ENCODE results near the gene GNG7.
A peak's percentile ranks its signal among the peaks of the same experiment; 100 is the strongest.
"Not testable (repeated sequence)": the region's sequence is repeated elsewhere in the genome, so short reads cannot be mapped to it uniquely, and the experiment has no call there.

GNG7 gene

DNA sequence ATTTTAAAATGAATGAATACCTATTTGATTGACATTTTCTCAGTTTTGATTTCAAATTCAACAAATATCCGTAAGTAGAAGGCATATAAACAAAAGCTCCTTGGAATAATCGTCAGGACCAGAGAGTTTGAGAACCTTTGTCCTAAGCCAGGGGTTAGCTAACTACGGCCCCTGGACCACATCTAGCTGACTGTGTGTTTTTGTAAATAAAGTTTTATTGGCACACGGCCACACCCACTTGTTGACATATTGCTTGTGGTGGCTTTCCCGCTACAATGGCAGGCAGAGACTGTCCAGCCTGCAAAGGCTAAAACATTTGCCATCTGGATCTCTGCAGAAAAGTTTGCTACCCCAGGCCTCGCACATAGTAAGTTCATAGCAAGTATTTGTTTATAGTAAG is 83.4 kb downstream of the GNG7 start:
- no peak for DNase-seq (ENCODE audit: low read depth)

DNA sequence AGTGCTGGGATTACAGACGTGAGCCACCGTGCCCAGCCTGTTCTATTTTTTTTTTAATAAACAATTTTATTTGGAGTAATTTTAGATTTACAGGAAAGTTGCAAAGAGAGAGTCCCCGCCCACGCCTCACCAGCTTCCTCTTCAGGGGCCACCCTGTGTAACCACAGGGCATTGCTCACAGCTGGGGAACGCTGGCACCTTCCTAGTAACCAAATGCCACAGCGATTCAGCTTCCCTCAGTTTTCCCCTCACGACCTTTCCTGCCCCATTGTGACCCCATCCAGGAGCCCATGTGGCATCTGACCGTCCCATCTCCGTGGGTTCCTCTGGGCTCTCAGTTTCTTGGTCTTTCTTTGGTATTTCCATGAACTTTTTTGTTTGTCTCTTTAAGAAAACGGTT is 83.9 kb downstream of the GNG7 start:
- DNase-seq (ENCODE audit: low read depth) = peak; percentile 67

DNA sequence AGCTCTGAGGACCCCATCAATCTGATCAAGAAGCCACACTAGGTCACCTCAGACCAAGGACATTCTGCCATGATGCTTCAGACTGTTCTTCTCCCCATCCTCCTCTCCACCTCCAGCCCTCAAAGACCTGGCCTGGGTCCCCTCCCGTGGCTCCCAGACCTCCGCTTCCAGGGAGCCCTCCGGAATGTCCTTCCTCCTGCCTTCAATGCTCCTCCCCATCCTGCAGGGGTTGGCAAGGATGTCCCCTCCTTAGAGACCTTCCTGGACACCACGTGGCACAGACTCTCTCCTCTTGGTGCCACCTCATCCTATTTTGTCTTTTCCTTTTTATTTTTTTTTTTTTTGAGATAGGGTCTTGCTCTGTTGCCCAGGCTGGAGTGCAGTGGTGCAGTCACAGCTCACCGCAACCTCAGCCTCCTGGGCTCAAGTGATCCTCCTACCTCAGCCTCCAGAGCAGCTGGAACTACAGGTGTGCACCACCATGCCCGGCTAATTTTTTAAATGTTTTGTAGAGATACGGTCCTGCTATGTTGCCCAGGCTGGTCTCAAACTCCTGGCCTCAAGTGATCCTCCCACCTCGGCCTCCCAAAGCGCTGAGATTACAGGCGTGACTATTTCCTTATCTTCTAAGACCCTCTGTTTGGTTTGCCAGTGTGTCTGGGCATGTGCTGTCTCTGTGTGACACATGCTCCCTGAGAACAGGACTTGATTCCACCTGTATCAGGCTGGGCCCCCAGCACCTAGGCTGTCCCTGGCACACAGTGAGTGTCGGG is 84.9 kb downstream of the GNG7 start:
- no peak for DNase-seq (ENCODE audit: low read depth)

DNA sequence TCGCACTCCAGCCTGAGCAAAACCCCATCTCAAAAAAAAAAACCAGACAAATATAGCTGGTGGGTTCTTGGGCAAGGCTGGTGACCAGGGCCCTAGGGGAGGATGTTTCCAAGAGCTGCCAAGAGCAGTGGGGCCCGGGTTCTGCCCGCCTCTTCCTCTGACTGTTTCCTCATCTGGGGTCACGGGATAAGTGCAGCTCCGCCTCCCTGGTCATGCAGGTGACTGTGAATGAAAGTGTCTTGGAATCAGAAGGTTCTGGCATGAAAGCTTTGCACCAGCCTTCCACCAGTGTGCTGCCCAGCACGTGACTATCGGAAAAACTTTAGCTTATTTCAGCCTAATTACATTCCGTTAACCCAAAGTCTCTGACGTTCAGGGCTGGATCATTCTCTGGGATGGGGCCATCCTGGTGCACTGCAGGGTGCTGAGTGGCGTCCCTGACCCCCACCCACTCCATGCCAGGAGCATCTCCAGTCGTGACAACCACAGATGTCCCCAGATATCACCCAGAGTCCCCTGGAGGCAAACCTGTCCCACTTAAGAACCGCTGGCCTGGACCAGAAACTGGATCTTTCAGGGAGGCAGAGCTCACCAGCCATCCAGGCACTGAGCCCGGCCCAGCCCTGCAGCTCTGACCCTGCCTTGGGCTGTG is 85.6 kb downstream of the GNG7 start:
- DNase-seq (ENCODE audit: low read depth) = no peak

DNA sequence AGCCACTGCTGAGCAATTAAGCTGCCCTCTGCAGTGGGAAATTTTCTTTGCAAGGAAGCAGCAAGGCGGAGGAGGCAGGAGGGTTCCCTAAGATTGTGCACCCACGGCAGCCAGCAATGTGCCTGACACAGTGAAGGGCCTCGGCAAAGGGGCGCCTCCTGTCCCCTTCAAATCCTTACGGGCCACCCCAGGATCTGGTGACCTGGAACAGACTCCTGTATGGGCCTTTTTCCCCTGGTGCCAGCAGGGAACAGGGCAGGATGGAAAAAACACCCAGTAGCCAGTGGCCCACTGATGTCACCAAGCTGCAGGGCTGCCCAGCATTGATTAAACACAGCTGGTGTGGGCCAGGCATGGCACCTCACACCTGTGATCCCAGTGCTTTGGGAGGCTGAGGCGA is 86.7 kb downstream of the GNG7 start:
- DNase-seq (ENCODE audit: low read depth) = no peak

DNA sequence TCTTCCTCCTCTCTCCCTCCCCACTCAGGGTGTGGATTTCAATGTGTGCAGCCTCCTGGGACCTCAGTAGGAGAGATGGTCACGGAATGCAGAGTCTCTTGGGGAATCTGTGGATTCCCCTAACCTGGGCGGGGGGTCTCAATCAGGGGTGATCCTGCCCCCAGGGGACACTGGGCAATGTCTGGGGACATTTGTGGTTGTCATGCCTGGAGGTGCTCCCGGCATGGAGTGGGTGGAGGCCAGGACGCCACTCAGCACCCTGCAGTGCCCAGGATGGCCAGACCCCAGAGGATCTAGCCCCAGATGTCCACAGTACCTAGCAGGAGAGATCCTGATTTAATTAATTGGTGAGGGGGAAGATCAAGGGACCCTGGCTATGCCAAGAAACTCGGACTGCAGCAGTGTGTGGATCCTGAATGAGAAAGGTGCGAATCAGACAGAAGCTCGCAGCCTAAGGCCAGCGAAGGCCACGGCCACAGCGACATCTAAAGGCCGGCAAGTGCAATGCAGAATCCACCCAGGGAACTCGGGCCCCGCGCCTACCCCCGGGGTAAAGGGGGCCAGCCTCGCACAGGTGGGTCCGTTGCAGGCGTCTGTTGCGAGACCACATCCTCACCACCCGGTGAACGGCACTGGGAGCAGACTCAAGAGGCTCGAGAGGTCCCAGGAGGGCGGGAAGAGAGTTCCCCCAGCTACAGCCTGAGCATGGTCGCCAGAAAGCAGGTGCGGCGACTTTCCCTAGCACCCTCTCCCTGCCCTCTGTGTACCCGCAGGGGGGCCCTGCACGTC is 88.8 kb downstream of the GNG7 start:
- DNase-seq (ENCODE audit: low read depth) = peak; percentile 59

DNA sequence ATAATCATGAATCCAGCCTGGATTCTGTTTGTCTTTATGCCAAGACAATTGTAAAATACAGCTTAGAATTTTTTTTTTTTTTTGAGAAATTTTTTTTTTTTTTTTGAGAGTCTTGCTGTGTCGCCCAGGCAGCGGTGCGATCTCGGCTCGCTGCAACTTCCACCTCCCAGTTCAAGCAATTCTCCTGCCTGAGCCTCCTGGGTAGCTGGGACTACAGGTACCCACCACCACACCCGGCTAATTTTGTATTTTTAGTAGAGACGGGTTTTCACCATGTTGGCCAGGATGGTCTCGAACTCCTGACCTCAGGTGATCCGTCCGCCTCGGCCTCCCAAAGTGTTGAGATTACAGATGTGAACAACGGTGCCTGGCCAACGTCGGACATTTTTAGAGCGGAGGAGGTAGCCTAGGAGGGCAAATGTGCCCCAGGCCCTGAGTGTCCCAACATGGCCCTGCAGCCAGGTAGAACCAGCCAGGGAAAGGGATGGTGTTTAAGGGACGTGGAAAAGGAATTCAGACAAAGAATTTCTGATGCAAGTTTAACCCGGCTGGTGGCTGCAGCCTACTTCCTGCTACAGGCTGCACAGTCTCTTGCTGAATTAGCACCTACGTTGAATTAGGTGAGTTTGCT is 89.8 kb downstream of the GNG7 start:
- no peak for DNase-seq (ENCODE audit: low read depth)

DNA sequence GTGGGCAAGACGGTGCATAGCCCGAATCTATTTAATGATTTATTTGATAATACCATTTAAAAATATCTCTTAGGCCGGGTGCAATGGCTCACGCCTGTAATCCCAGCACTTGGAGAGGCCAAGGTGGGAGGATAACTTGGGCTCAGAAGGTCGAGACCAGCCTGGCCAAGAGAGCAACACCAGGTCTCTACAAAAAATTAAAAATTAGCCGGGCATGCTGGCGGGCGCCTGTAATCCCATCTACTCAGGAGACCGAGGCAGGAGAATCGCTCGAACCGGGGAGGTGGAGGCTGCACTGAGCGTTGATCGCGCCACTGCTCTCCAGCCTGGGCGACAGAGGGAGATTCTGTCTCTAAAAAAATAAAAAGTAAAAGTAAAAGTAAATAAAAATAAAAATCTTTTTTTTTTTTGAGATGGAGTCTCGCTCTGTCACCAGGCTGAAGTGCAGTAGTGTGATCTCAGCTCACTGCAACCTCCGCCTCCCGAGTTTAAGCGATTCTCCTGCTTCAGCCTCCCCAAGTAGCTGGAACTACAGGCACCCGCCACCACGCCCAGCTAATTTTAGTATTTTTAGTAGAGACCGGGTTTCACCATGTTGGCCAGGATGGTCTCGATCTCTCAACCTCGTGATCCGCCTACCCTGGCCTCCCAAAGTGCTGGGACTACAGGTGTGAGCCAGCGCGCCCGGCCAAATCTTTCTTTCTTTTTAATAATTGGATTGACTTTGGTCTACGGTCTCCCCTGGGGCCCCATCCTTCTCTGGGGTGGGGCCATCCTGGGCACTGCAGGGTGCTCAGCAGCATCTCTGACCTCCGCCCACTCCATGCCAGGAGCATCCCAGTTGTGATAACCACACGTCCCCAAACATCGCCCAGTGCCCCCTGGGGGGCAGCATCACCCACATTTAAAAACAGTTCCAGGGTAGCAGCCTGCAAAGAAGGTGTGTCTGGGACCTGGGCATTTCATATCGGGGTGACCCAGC is 90.7 kb downstream of the GNG7 start:
- DNase-seq (ENCODE audit: low read depth) = no peak

DNA sequence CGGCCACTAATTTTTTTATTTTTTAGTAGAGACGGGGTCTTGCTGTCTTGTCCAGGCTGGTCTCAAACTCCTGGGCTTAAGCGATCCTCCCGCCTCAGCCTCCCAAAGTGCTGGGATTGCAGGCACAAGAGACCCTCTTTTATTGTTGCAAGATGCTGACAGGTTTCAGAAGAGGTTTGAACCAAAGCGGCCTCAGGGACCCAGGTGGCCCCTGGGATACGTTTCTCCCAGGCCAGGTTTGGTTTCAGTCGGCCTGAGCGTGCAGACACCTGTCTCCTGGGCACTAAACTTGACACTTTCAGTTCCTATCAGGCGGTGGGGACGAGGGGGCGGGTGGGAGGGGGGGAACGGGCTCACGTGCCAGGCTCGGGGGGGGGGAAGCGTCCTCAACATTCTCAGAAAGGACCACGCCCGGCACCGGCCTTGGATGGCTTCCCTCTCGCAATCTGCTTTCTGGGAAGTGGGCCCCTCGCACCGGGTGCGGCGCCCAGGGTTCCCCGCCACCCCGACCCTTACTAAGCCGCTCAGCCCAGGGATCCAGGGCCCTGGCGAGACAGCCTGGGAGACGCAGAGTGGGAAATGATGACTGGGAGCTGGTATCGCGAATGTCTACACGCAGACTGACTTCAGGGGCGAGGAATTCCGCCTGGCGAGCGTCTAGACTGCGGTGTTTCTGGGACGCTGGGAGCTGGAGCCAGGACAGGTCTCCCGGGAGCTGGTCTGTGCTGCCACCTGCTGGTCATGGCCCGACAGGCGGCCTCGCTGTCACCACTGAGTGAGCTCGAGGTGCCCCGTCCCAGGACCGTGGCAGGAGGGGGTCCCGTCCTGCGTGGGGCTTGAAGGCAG is 91.6 kb downstream of the GNG7 start:
- DNase-seq (ENCODE audit: low read depth) = peak; percentile 82

DNA sequence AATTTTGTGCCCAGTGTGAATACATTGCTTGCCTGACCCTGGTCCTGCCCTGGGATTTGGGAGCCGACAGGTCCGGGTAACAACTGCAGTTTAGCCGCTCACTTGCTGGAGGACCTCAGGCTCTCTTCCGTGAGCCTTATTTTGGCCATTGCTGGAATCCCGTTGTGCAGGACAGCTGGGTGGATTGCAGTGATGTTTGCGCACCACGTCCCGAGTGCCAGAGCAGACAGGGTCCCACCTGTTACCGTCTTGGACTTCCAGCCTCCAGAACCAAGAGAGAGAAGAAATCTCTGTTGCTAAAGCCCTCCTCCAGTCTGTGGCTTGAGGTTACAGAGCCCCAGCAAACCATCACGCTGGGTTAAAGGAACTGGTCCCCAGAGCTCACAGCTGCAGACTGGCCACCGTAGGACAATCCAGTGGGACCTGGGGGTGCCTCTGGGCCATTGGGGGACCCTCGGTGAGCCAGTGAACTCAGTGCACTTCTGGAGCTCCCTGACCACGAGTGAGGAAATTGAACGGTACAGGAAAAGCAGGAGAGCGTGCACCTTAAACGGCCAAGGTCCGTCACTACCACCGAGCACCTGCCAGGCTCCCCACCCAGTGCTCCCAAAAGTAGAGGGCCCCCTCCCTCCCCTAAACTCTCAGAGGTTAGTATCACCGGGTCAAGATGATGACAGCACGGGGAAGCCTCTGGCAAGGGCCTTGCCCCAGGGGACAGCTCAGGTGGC is 92.9 kb downstream of the GNG7 start:
- DNase-seq (ENCODE audit: low read depth) = no peak

DNA sequence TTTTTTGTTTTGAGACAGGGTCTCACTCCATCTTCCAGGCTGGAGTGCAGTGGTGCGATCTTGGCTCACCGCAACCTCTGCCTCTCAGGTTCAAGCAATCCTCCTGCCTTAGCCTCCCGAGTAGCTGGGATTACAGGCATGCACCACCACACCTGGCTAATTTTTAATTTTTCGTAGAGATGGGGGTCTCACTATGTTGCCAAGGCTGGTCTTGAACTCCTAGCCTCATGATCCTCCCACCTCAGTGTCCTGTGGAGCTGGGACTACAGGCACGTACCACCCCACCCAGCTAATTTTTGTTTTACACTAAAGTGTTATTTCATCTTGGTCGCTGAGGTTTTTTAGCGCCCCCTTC is 93.5 kb downstream of the GNG7 start:
- not testable (repeated sequence) for DNase-seq (ENCODE audit: low read depth)

DNA sequence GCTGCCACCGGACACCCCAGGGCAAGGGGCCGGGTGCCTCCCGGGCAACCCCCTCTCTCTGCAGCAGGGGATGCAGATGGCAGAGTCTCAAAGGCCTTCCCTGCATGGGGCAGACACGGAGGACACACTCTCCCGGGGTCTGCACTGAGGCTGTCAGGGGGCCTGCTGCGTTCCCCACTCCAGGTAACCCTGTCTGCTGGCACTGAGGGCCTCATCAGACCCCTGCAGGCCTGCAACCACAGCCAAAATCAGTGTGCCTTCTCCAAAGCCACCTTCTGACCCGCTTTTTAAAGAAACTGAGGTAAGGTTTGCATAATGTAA is 93.9 kb downstream of the GNG7 start:
- no peak for DNase-seq (ENCODE audit: low read depth)

DNA sequence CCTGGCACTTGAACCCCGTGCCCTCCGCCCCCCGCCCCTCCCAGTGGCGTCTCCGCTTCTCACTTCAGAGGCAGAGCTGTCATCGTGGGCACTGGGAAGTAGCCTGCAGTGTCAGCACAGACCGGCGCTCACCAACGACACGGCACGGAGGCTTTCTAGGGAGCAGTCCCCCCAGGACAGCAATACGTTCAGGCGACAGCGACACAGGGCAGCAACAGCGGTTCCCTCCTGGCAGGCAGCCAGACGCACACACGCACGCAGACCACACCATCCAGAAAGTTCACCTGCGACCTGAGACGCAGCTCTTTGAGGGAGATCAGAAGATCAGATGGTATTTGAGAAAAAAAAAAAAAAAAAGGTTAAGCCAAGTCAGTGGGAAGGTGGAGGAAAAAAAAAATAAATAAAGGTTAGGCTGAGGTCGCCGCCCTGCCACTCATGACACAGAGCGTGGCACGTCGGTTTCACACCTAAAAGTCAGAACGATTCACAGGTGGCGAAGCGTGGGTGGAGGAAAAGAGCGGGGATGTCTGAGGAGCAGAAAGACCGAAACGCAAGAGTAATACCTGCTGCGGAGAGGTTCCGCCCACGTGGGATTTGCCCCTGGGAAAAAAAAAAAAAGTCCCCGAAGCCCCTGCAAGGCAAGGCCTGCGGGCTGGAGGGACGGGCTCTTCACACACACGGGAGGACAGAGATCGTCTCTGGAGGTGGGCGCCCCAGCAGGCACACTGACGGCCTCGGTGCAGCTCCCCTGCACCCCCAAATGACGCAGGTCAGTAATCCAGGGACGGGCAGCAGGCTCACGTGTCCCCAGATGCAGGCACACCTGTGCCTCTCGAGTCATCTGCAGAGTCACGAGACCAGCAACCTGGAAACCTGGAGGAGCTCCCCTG is 94.5 kb downstream of the GNG7 start:
- peak; percentile 84 for DNase-seq (ENCODE audit: low read depth)

DNA sequence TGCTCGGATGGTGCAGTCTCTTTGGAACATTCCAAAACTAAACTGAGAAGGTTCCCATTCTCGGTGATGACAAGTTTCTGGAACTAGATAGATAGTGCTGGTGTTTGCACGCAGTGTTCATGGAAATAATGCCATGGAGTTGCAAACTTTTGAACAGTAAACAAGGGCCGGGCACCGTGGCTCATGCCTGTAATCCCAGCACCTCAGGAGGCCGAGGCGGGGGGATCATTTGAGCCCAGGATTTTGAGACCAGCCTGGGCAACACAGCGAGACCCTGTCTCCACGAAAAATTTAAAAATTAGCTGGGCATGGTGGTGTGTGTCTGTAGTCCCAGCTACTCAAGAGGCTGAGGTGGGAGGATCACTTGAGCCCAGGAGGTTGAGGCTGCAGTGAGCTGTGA is 95.7 kb downstream of the GNG7 start:
- DNase-seq (ENCODE audit: low read depth) = not testable (repeated sequence)

DNA sequence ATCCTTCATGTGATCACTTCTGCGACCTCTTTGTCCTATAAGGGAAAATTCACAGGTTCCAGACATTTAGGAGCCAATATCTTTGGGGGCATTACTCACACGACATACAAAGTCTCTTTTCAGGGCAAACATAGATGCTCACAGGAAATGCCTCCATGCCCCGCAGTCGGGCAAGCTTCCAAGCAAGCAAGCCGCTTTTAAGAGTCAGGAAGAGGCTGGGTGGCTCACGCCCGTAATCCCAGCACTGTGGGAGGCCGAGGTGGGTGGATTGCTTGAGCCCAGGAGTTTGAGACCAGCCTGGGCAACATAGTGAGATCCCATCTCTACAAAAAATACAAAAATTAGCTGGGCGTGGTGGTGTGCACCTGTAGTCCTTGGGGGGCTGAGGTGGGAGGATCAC is 96.6 kb downstream of the GNG7 start:
- DNase-seq (ENCODE audit: low read depth) = not testable (repeated sequence)

DNA sequence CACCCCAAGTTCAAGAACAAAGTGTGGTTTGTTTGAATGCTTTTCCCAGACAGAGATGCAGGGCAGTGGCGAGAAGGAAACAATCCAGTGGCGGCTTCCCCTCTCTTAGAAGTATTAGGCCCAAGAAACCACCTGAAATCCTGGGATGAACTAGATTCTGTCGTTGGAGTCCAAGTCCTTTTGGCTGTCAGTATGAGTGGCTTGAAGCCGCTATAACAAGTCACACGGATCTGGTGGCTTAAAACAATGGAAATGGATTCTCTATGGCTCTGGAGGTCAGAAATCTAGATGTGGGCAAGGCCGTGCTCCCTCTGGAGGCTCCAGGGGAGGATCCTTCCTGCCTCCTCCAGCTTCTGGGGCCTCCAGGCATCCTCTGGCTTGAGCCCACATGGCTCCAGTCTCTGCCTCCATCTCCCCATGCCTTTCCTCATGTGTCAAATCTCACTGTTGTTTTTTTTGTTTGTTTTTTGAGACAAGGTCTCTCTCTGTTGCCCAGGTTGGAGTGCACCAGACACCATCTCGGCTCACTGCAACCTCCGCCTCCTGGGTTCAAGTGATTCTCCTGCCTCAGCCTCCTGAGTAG is 97.7 kb downstream of the GNG7 start:
- DNase-seq (ENCODE audit: low read depth) = no peak

DNA sequence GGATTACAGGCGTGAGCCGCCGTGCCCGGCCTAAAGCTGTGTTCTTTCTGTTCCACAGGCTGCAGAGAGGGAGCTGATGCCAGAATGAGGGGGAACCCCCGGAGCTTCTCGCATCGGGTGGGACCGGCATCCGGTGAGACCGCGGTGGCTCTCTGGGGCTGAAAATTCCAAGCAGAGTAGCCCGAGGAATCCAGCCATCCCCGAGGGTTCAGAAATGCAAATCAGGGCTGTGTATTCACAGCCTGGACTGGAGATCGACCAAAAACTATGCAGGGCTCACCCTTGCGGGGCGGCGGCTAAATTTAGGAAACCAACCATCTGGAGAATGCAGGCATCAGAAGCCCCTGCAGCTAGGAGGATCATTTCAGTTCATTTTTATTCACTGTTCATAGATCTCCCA is 99.2 kb downstream of the GNG7 start:
- DNase-seq (ENCODE audit: low read depth) = no peak

DNA sequence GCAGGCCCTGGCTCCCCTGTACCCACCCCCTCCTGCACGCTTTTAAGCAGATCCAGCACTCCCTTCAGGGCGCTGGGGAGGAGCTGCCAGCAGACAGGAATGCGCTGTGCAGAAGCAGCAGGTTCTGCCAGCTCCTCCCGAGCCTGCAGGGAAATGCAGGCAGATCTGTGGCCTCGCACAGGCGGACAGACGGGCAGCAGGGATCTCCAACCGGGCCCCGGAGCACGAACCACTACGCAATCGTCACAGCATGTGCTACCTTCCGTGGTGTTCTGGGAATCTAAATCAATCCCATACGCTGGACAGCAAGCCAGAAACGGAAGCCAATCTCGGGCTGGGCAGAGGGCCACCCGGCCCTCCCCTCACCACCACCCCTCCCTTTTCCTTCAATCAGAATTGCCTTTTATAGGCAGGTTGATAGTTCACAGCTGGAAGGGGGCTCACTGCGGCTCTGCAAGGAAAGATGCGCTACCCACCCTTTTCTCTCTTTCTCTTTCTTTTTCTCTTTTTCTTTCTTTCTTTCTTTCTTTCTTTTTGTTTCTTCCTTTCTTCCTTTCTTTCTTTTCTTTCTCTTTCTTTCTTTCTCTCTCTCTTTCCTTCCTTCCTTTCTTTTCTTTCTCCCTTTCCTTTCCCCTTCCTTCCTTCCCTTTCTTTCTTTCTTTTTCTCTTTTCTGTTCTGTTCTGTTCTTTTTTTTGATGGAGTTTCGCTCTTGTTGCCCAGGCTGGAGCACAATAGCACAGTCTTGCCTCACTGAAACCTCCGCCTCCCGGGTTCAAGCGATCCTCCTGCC is 99.9 kb downstream of the GNG7 start:
- no peak for DNase-seq (ENCODE audit: low read depth)
